GM18502 (cell line): Measurements from ENCODE around the gene GPATCH2.
"Not testable (repeated sequence)": the region's sequence is repeated elsewhere in the genome, so short reads cannot be mapped to it uniquely, and the experiment has no call there.

Experiments
- ATAC-seq: cut with Tn5 transposase; IDR thresholded peaks from one replicate; pipeline ENCODE4 v1.9.1; 2021; ENCODE audit warnings: mild to moderate bottlenecking; ENCODE audit not compliant: unreplicated experiment, poor library complexity

The GPATCH2 gene

GRCh38 chr1:217528271-217528670 lies 102.6 kb downstream of the GPATCH2 start:
- no peak for ATAC-seq

GRCh38 chr1:217527151-217527550 lies 103.7 kb downstream of the GPATCH2 start:
- no peak for ATAC-seq

GRCh38 chr1:217526636-217527035 lies 104.3 kb downstream of the GPATCH2 start:
- ATAC-seq = no peak

GRCh38 chr1:217525773-217526490 lies 105.0 kb downstream of the GPATCH2 start:
- no peak for ATAC-seq

GRCh38 chr1:217524787-217525520 lies 105.9 kb downstream of the GPATCH2 start:
- ATAC-seq = no peak

- ATAC-seq = not testable (repeated sequence)
Observed at GRCh38 chr1:217523921-217524320, 107.0 kb downstream of the GPATCH2 start.

DNA sequence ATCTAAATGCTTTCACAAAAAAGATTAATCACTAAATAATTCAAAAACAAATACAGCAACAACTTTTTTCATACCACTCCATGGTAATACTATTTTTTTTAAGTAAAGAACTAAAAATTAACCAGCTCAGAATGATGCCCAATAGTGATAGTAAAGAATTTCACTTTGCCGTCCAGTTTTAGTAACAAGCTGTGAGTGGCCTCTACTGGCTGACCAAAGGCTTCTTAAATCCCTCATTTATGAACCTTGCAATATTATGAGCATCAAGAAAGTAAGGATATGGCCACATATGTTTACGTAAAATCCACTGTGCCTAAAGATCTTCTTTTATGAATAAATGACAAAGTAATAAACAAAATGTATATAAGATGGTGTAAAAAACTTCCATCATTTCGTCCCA lies 108.6 kb downstream of the GPATCH2 start:
- no peak for ATAC-seq

- ATAC-seq = no peak
Observed at GRCh38 chr1:217521317-217521716, 109.6 kb downstream of the GPATCH2 start.

DNA sequence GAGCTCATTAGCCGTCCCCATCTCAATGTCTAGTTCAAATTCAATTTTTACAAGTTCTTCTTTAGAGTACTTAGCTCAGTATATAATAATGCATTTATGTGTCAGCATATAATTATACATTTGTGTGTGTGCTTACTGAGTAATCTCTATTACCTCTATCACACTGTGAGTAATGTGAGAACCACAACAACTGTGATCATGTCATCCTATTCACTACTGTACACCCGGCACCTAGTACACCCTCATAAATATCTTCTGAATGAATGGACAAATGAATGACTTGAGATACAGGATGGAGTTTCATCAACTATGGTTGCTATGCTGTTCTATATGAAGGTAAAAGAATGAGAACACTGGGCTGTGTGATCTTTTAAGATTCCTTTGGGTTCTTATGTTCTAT lies 124.0 kb downstream of the GPATCH2 start:
- ATAC-seq = no peak

DNA sequence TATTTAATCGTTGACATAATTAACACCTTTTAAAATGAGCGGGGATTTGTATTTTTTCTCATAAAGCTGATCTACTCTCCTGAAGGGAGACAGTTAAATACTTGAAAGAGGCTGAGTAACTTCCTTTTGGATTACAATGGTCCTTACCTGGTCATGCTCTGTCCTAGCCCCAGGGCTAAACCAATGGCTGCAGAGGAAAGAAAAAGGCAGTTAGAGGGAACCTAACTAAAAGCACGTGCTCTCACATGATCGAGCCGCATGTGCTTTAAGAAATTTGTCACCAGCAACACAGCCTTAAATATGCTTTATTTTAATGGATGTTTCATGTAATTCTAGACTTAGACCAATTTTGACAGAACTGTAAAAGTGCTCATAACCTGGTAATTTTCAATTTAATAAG lies 132.7 kb downstream of the GPATCH2 start:
- ATAC-seq = no peak

DNA sequence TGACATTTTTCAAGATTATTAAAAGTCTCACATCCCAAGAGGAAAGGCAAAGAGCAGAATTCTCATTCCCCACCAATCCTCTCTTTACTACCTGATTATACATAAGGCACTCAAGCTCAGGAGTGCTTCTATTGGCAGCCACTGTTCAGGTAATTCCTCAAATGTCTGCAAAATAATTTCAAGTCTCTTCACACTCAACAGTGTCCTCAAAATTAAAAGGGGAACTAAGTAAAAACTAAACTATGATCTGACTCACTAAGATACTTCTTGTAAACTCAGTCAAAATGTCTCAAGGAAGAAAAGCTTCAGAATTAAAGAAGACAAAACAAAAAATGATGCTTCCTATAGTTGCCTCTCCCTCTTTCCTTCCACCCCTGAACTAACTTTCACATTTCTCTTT lies 135.6 kb downstream of the GPATCH2 start:
- ATAC-seq = peak; percentile 94

DNA sequence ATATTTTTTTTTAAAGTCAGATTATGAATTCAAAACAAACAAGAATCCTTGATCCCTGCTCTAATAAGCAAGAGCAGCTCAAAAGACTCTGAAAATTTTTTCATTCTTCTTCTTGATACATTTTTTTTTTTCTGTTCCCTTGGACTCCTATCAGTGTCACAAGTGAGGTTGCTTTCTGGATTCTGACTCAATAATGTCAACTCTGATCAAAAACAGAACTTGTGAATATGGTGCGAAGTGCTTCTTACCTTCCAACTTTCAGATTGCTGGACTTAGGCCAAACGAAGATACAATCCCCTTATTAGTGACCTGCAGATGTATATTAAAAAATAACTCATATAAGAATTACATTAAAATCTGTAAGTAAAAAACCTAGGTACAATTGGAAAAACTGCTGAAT lies 136.1 kb downstream of the GPATCH2 start:
- ATAC-seq = peak; percentile 82

- no peak for ATAC-seq
Observed at GRCh38 chr1:217493290-217493689, 137.6 kb downstream of the GPATCH2 start.

DNA sequence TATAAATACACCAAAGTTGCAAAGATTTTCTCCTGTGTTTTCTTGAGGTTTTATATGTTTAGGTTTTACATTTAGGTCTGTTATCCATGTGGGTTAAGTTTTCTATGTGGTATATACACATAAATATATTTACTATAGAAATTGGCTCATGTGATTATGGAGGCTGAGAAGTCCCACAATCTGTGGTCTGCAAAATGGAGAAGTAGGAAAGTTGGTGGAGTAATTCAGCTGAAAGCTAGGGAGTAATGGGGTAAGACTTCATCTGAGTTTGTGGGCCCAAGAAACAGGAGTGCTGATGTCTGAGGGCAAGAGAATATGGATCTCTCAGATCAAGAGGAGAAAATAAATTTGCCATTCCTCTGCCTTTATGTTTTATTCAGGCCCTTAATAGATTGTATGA lies 146.0 kb downstream of the GPATCH2 start:
- no peak for ATAC-seq

DNA sequence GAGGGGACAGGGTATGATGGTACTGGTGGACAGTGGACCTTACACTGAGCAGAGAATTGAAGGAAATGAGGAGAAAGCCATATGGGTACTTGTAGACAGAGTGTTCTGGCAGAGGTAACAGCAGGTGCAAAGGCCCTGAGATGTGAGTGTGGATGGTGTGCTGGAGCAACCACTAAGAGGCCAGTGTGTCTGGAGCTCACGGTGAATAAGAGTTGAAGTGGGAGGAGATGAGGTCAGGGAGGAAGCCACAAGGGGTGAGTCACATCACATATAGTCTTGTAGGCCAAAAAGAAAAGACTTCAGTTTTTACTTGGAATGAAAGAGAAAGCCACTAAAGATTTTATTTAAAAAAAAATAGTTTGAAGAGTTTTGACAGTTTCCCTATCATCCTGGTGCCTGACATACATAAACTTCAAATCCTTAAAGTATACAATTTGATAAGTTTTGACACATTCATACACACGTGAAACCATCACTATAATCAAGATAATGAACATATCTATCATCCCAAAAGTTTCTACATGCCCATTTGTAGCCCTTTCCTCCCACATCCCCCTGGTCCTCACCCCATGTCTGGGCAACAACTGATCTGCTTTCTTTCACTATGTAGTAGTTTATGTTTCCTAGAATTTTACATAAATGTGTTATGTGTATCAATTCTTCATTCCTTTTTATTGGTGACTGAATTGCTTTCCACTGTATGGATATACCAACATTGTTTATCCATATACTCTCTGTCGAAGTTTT lies 148.4 kb downstream of the GPATCH2 start:
- peak; percentile 99 for ATAC-seq

GRCh38 chr1:217478450-217478849 lies 152.4 kb downstream of the GPATCH2 start:
- ATAC-seq = no peak

DNA sequence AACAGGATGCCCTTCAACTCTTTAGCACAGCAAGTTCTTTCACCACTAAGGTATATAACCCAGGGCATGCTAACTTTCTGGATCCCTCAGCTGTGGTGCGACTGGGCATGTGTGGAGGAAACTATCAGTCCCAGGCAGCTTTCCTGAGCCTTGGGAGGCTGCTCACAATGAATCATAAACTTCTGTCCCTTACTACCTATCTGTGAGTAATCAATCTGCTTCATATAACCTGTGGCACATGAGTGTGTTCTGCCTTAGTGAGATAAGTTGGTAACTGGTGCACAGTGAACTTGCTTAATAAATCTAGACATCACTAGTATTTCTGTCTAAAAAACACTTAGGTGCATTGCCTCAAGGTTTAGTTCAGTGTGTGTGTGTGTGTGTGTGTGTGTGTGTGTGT lies 158.0 kb downstream of the GPATCH2 start:
- ATAC-seq = no peak

GRCh38 chr1:217471403-217471802 lies 159.5 kb downstream of the GPATCH2 start:
- ATAC-seq = no peak

DNA sequence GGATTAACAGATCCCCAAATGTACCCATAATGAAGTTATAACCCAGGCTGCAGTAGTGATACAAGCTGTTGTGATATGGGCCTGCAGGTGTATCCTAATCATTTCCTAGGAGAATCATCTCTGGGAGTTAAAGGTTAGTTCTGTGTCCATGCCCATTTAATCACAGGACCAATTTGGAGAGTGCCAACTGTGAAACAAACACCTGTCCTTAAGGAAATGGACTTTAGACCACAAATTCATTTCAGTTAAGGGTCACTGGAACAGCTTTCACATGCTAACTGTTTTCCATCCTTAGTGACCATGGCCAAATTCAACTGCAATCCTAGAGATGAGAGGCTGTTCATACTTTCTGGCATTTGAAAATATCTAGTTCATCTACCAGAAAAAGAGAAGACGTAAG lies 160.9 kb downstream of the GPATCH2 start:
- ATAC-seq = no peak

DNA sequence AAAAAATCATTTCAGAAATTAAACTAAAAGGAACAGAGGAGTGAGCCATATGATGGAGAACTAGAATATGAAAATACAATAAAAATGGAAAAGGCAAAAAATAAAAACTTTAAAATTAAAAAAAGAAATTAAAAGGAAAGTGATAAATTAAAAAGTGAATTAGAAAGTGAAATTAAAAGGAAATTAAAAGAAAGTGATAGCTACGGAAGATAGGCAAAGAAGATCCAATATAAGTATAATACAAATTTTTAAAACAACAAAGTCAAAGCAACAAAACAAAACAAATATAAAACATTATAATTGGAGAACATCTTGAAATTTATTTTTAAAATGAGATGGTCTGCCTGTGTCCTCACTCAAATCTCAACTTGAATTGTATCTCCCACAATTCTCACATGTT lies 165.8 kb downstream of the GPATCH2 start:
- ATAC-seq = no peak

DNA sequence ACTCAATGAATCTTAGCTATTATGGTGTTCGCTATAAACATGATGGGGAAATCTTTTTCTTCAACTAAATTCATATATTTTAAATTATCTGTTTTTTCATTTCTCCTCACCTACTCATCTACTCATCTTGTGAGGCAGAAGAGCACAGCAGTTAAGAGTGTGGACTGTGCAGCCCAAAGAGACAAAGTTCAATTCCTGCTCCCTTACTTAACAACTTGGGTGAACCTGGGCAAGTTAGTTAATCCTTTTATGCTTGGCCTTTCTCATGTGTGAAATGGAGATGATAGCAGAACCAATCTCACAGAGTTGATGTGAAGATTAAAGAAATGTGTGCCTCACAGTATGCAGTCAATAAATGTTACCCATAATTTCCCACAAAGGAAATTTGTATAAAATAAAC lies 168.2 kb downstream of the GPATCH2 start:
- ATAC-seq = no peak
